DND-41 (cell line): ENCODE results near the gene POLR2I.

Experiments
- ATAC-seq: fragments of 200-7000 bp; cut with Tn5 transposase; 3 replicates; pipeline ENCODE4 v1.9.1; 2021; ENCODE audit warnings: low read depth; ENCODE audit not compliant: insufficient read depth
- DNase-seq: peaks from one replicate; pipeline ENCODE4 v3.0.0-alpha.2; 2020
- H2AFZ ChIP-seq: 2 replicates; pipeline ENCODE4 v1.6.0; 2012; ENCODE audit warnings: low read depth, low read length
- H3K27ac ChIP-seq: 2 replicates; pipeline ENCODE4 v1.5.1; 2012; ENCODE audit warnings: low read length, inconsistent platforms
- H3K27me3 ChIP-seq: fragments of 200-600 bp; sonication (generic); 2 replicates; pipeline ENCODE4 v1.6.0; 2012; ENCODE audit warnings: low read length, mild to moderate bottlenecking, inconsistent platforms; ENCODE audit not compliant: insufficient read depth, poor library complexity
- H3K36me3 ChIP-seq: 2 replicates; pipeline ENCODE4 v1.5.1; 2012; ENCODE audit warnings: low read length, inconsistent platforms; ENCODE audit not compliant: insufficient read depth
- H3K4me1 ChIP-seq: 2 replicates; pipeline ENCODE4 v1.5.1; 2012; ENCODE audit warnings: mild to moderate bottlenecking, low read length; ENCODE audit not compliant: insufficient read depth
- H3K4me2 ChIP-seq: 2 replicates; pipeline ENCODE4 v1.6.0; 2012; ENCODE audit warnings: mild to moderate bottlenecking, moderate library complexity, low read length, inconsistent platforms; ENCODE audit not compliant: insufficient read depth
- H3K4me3 ChIP-seq, 2 experiments: fragments of 200-600 bp in 1 of 2; shearing (Covaris generic) in 1 of 2; 2 replicates each; pipeline ENCODE4 v1.5.1; 2012 to 2016; ENCODE audit warnings: inconsistent platforms in 2 of 2, low read length in 2 of 2, mild to moderate bottlenecking in 2 of 2, low read depth in 1 of 2, moderate library complexity in 1 of 2
- H3K79me2 ChIP-seq: 2 replicates; pipeline ENCODE4 v1.6.0; 2012; ENCODE audit warnings: low read length, inconsistent platforms; ENCODE audit not compliant: insufficient read depth
- H3K9ac ChIP-seq: 2 replicates; pipeline ENCODE4 v1.6.0; 2012; ENCODE audit warnings: low read depth, mild to moderate bottlenecking, inconsistent platforms, low read length, moderate library complexity
- H3K9me3 ChIP-seq: 2 replicates; pipeline ENCODE4 v1.5.1; 2012; ENCODE audit warnings: low read length, moderate library complexity, mild to moderate bottlenecking, inconsistent platforms; ENCODE audit not compliant: insufficient read depth, severe bottlenecking
- H4K20me1 ChIP-seq: 2 replicates; pipeline ENCODE4 v1.6.0; 2012; ENCODE audit warnings: low read length; ENCODE audit not compliant: insufficient read depth
- CTCF ChIP-seq: IDR thresholded peaks from 2 replicates; pipeline ENCODE4 v1.5.1; 2012; ENCODE audit warnings: borderline replicate concordance, low read length, moderate library complexity, mild to moderate bottlenecking; ENCODE audit not compliant: poor library complexity, severe bottlenecking; ENCODE audit errors: extremely low read depth
- EZH2 ChIP-seq: IDR thresholded peaks from 3 replicates; pipeline ENCODE4 v1.6.1; 2012; ENCODE audit warnings: borderline replicate concordance, low read depth, mild to moderate bottlenecking, moderate library complexity, low read length, inconsistent platforms; ENCODE audit not compliant: severe bottlenecking

POLR2I gene

GRCh38 chr19:36086326-36086725, 28.3 kb downstream of the POLR2I start:
- H3K4me2 ChIP-seq: no peak overlapping the region
- H3K79me2 ChIP-seq: peaks cover 2% of the 10 kb centered on the region
- no peak overlapping the region for H3K4me3 ChIP-seq
- peaks cover 24% of the 10 kb centered on the region for H4K20me1 ChIP-seq
- H2AFZ ChIP-seq: no peak overlapping the region
- H3K9me3 ChIP-seq: no peaks in the 10 kb centered on the region
- peaks cover 99% of the 10 kb centered on the region for H3K36me3 ChIP-seq
- H3K4me1 ChIP-seq: no peaks in the 10 kb centered on the region
- TF ChIP-seq CTCF (no peak), EZH2 (no peak)
- H3K9ac ChIP-seq: no peak overlapping the region
- ATAC-seq: no peak
- DNase-seq: no peak
- H3K27me3 ChIP-seq: no peaks in the 10 kb centered on the region
- H3K27ac ChIP-seq: no peak overlapping the region

- TF ChIP-seq CTCF (no peak), EZH2 (no peak)
- Histone ChIP-seq H3K9me3 (no peaks in the 10 kb centered on the region), H3K4me2 (no peak overlapping the region), H3K27ac (no peak overlapping the region), H3K36me3 (peaks cover 94% of the 10 kb centered on the region), H4K20me1 (peaks cover 22% of the 10 kb centered on the region), H3K79me2 (peaks cover 5% of the 10 kb centered on the region), H3K4me3 (no peak overlapping the region), H2AFZ (no peak overlapping the region), H3K4me1 (no peaks in the 10 kb centered on the region), H3K9ac (no peak overlapping the region), H3K27me3 (no peaks in the 10 kb centered on the region)
- ATAC-seq: no peak
- no peak for DNase-seq
Observed at GRCh38 chr19:36084231-36085009, 30.3 kb downstream of the POLR2I start.

- Histone ChIP-seq H3K4me3 (no peak overlapping the region), H3K27ac (no peak overlapping the region), H3K9me3 (no peaks in the 10 kb centered on the region), H3K36me3 (peaks cover 90% of the 10 kb centered on the region), H3K4me1 (no peaks in the 10 kb centered on the region), H4K20me1 (peaks cover 16% of the 10 kb centered on the region), H2AFZ (no peak overlapping the region), H3K27me3 (no peaks in the 10 kb centered on the region), H3K9ac (no peak overlapping the region), H3K4me2 (no peak overlapping the region), H3K79me2 (peaks cover 5% of the 10 kb centered on the region)
- DNase-seq: no peak
- no peak for ATAC-seq
- TF ChIP-seq EZH2 (no peak), CTCF (no peak)
Observed at GRCh38 chr19:36082916-36083315, 31.8 kb downstream of the POLR2I start.
